BJ (cell line): ENCODE measurements around the gene CD82. TPM values are rescaled to one million over a fixed set of nuclear protein-coding genes. Genes with fewer than 3 reads are reported as not detected.
"Not testable (repeated sequence)": the region's sequence is repeated elsewhere in the genome, so short reads cannot be mapped to it uniquely, and the experiment has no call there.

ENCODE experiments used
- CTCF ChIA-PET: fragments of 350-600 bp; formaldehyde crosslinking; extraction: SDS; loops from one replicate; lab custom pipeline; 2021; ENCODE audit warnings: antibody characterized with exemption, inconsistent platforms; lab: Yijun Ruan, JAX
- POLR2A ChIA-PET: fragments of 300-600 bp; sonication (Branson Sonifier 250); formaldehyde crosslinking; extraction: SDS; loops from one replicate; lab custom pipeline; 2021; ENCODE audit warnings: antibody characterized with exemption; lab: Charles Lee
- DNase-seq: peaks from one replicate; pipeline ENCODE4 v3.0.0-alpha.2; 2011; ENCODE audit warnings: low read depth
- H3K27me3 ChIP-seq: 2 replicates; pipeline ENCODE4 v1.6.0; 2011; ENCODE audit warnings: low read length; ENCODE audit not compliant: control insufficient read depth, insufficient read depth
- H3K36me3 ChIP-seq: 2 replicates; pipeline ENCODE4 v1.5.1; 2011; ENCODE audit warnings: low read length; ENCODE audit not compliant: control insufficient read depth, insufficient read depth
- H3K4me3 ChIP-seq: 2 replicates; pipeline ENCODE4 v1.5.1; 2011; ENCODE audit warnings: low read depth, mild to moderate bottlenecking, control low read depth, low read length
- CTCF ChIP-seq: IDR thresholded peaks from 2 replicates; pipeline ENCODE4 v1.5.1; 2011; ENCODE audit warnings: low read depth, mild to moderate bottlenecking, control low read depth, inconsistent platforms, low read length, moderate library complexity; ENCODE audit not compliant: insufficient read depth
- polyA plus RNA-seq: library from polyadenylated mRNA; depleted of rRNA; stranded (reverse); fragments of >200 nt; gene quantifications from 2 replicates; pipeline ENCODE4 v1.2.3, GENCODE V29; 2011

The CD82 gene
- polyA plus RNA-seq, 1 experiment: 28.1 TPM

GRCh38 chr11:44538375-44539054, 26.9 kb upstream of the CD82 start:
- no peak for DNase-seq
- POLR2A ChIA-PET: no interaction called here
- CTCF ChIA-PET: interaction anchor here (0.6 to 4.8 kb wide), 19 partner anchors 31 to 446 kb away, joined by 3 to 33 read pairs (median 5); partner anchors contain the start of gene EXT2
- Histone ChIP-seq H3K36me3 (no peaks in the 10 kb centered on the region), H3K27me3 (peaks cover 2% of the 10 kb centered on the region), H3K4me3 (no peak overlapping the region)
- peak; percentile 90 for TF ChIP-seq CTCF

GRCh38 chr11:44539971-44540370, 25.5 kb upstream of the CD82 start:
- POLR2A ChIA-PET: no interaction called here
- peaks cover 3% of the 10 kb centered on the region for H3K27me3 ChIP-seq
- no peak overlapping the region for H3K4me3 ChIP-seq
- H3K36me3 ChIP-seq: no peaks in the 10 kb centered on the region
- no peak for DNase-seq
- CTCF ChIA-PET: interaction anchor here (1.1 to 4.0 kb wide), 10 partner anchors 77 to 447 kb away, joined by 3 to 29 read pairs (median 7); partner anchors contain the start of gene EXT2
- TF ChIP-seq CTCF: no peak

GRCh38 chr11:44540667-44541066, 24.8 kb upstream of the CD82 start:
- ChIA-PET CTCF (interaction anchor here (1.2 to 4.0 kb wide), 4 partner anchors 77 to 437 kb away, joined by 3 to 29 read pairs (median 9); no protein-coding TSS in a partner anchor), POLR2A (no interaction called here)
- no peaks in the 10 kb centered on the region for H3K36me3 ChIP-seq
- no peak for TF ChIP-seq CTCF
- no peak for DNase-seq
- no peak overlapping the region for H3K4me3 ChIP-seq
- peaks cover 5% of the 10 kb centered on the region for H3K27me3 ChIP-seq

- DNase-seq: no peak
- ChIA-PET POLR2A (no interaction called here), CTCF (interaction anchor here (1.1 to 4.0 kb wide), 2 partner anchors 15 to 257 kb away, joined by 3 to 29 read pairs; no protein-coding TSS in a partner anchor)
- H3K27me3 ChIP-seq: peaks cover 6% of the 10 kb centered on the region; the same call in 1 of the 2 replicates
- H3K36me3 ChIP-seq: no peaks in the 10 kb centered on the region
- TF ChIP-seq CTCF: no peak
- H3K4me3 ChIP-seq: no peak overlapping the region
Observed at GRCh38 chr11:44542372-44542771, 23.1 kb upstream of the CD82 start.

- H3K36me3 ChIP-seq, H3K27me3 ChIP-seq, POLR2A ChIA-PET, H3K4me3 ChIP-seq, DNase-seq: not testable (repeated sequence)
- CTCF ChIA-PET: interaction anchor here (1.6 kb wide), 1 partner anchor 70 kb away, joined by 5 read pairs; no protein-coding TSS in a partner anchor
Observed at GRCh38 chr11:44546984-44547383, 18.5 kb upstream of the CD82 start.

GRCh38 chr11:44547534-44547933, 17.9 kb upstream of the CD82 start:
- H3K27me3 ChIP-seq, H3K36me3 ChIP-seq, DNase-seq, POLR2A ChIA-PET, H3K4me3 ChIP-seq: not testable (repeated sequence)
- CTCF ChIA-PET: interaction anchor here (0.8 to 1.6 kb wide), 2 partner anchors 70 to 367 kb away, joined by 3 to 5 read pairs; no protein-coding TSS in a partner anchor
